HG03460 (cell line): ENCODE data around the gene RPS6KA2.

Experiments
- ATAC-seq: cut with Tn5 transposase; IDR thresholded peaks from one replicate; pipeline ENCODE4 v1.9.1; 2021; ENCODE audit not compliant: unreplicated experiment

RPS6KA2 gene

GRCh38 chr6:166656230-166657151 lies 29.4 kb upstream of the RPS6KA2 start:
- ATAC-seq: no peak

- ATAC-seq: no peak
Observed at GRCh38 chr6:166655713-166656229, 28.7 kb upstream of the RPS6KA2 start.

- ATAC-seq: no peak
Observed at GRCh38 chr6:166655251-166655650, 28.2 kb upstream of the RPS6KA2 start.

GRCh38 chr6:166654573-166654972 lies 27.5 kb upstream of the RPS6KA2 start:
- ATAC-seq: no peak

- no peak for ATAC-seq
Observed at GRCh38 chr6:166653639-166653941, 26.5 kb upstream of the RPS6KA2 start.

- ATAC-seq: no peak
Observed at GRCh38 chr6:166650824-166651807, 24.1 kb upstream of the RPS6KA2 start.

GRCh38 chr6:166650047-166650446 lies 23.0 kb upstream of the RPS6KA2 start:
- ATAC-seq: no peak

GRCh38 chr6:166648846-166649245 lies 21.8 kb upstream of the RPS6KA2 start:
- no peak for ATAC-seq

- no peak for ATAC-seq
Observed at GRCh38 chr6:166647896-166648295, 20.8 kb upstream of the RPS6KA2 start.

- no peak for ATAC-seq
Observed at GRCh38 chr6:166646716-166647115, 19.7 kb upstream of the RPS6KA2 start.

- no peak for ATAC-seq
Observed at GRCh38 chr6:166645896-166646295, 18.8 kb upstream of the RPS6KA2 start.

- no peak for ATAC-seq
Observed at GRCh38 chr6:166644681-166645080, 17.6 kb upstream of the RPS6KA2 start.

GRCh38 chr6:166643891-166644590 lies 17.0 kb upstream of the RPS6KA2 start:
- no peak for ATAC-seq

GRCh38 chr6:166642646-166643045 lies 15.6 kb upstream of the RPS6KA2 start:
- ATAC-seq: no peak

GRCh38 chr6:166640342-166641043 lies 13.4 kb upstream of the RPS6KA2 start:
- peak; percentile 74 for ATAC-seq

GRCh38 chr6:166639921-166640320 lies 12.9 kb upstream of the RPS6KA2 start:
- no peak for ATAC-seq

- ATAC-seq: no peak
Observed at GRCh38 chr6:166638573-166638964, 11.5 kb upstream of the RPS6KA2 start.

GRCh38 chr6:166637812-166638572 lies 10.9 kb upstream of the RPS6KA2 start:
- ATAC-seq: no peak

GRCh38 chr6:166636934-166637333 lies 9.9 kb upstream of the RPS6KA2 start:
- ATAC-seq: no peak
